Left kidney (tissue), 2 donors: ENCODE data around the gene ABLIM2. TPM values are rescaled to one million over a fixed set of nuclear protein-coding genes. Genes with fewer than 3 reads are reported as not detected.
"Not testable (repeated sequence)": the region's sequence is repeated elsewhere in the genome, so short reads cannot be mapped to it uniquely, and the experiment has no call there.

ENCODE experiments used
- DNase-seq: peaks from one replicate; pipeline ENCODE4 v3.0.0-alpha.2; 2013
- polyA plus RNA-seq: library from polyadenylated mRNA; unstranded; fragments of 120-200 nt; gene quantifications from one replicate; pipeline ENCODE4 v1.2.1, GENCODE V29; 2013; ENCODE audit not compliant: insufficient read length

Gene ABLIM2
- polyA plus RNA-seq, 1 donor, result 6.8 TPM

DNA sequence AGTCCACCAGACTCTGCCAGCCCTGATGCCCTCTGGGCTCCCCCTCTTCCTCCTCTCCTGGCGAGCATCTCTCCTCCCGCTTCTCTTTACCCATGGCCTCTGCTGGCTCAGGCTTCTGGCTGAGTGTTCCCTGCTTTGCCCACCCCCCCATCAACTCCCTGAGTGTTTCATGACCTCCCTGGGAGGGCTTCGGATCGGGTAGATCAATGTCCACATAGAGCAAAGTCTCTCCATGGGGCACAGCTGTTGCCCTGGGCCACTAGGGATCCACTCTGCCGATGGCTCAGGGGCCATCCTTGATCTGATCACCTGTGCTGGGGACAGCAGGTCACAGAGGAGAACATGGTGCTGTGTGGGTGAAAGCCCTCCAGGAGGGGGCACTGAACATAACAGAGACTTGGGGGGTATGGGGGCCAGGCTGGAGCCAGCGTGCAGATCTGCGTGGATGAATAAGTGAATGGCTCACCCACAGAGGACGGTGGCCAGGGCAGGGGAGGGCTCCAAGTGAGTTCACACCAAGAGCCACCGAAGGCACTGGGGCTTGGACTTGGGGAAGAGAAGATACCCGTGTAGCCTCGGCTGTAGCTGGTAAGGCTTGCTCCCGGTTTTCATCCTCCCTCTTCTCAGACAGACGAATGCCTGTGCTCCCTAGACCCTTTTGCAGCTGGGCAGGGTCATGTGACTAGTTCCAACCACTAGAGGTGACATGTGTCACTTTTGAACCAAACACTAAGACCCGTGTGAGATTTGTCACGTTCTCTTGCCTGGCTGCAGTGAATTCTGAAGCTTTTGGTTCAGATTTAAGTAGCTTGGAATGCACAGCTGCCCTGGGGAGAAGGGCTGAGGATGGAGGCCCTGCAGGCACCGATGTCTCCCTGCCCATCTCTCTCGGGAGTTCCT is 195.8 kb downstream of the ABLIM2 start:
- no peak for DNase-seq

DNA sequence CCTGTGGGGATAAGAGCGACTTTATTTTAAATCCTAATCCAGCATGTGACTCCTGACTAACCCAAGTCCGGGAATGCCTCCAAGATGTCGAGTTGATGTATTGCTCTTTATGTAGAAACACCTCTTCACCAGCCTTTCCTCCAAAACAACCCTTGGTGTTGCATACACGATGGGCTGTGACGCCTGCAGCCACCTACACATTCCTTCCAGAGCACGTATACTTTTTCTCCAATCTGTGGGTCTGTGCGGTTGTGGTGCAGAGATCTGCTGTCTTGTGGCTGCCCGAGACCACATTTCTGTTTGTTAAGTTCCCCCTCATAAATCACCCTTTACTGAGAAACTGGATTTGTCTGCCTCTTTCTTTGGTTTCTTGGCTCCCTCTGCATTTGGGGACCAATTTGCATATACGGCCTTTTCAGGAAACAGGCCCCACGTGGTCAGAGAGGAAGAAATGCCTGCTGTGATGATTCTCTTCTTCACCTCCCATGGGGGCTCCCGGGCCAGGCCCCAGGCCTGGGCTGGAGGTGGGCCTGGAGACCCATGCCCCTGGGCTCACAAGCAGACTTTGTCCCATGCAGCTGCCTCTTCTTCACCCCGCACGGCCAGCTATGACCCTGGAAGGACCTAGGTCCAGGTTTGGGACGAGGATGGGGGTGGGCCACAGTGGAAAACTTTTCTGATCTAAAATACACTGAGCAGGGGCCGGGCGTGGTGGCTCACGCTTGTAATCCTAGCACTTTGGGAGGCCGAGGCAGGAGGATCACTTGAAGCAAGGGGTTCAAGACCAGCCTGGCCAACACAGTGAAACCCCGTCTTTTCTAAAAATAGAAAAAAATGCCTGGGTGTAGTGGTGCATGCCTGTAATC is 197.6 kb downstream of the ABLIM2 start:
- peak; percentile 86 for DNase-seq

DNA sequence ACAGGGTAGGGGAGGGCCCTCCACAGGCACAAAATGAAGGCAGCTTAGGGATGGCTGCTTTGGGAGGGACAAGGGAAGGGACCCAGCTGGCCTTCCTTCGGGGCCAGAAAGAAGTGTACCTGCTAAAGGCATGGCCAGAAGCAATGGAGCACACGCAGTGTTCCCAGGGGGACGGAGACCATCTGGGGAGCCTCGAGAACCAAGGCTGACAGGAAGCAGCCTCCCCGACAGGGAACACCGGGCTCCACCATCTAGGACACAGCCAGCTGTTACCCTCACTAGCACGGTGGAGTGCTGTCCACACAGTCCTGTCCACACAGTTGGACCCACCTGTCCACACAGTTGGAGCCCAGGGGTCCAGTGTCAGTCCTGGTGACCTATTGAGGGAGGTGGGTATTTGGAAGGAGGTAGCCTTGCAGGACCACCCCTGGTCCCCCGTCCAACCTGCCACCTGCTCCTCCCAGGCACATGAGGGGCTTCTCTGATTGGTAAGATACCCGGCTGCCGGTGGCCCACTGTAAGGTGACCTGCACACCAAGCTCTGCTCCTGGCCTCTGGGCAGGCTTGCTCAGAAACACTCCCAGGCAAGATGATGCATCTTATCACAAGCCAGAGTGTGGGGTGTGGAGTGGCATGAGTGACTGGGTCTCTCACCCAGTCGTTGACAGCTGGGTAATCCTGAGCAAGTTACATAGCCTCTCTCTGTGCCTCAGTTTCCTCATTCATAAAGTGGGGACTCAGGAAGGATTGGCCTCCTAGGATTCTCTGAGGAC is 198.4 kb downstream of the ABLIM2 start:
- DNase-seq, result no peak

DNA sequence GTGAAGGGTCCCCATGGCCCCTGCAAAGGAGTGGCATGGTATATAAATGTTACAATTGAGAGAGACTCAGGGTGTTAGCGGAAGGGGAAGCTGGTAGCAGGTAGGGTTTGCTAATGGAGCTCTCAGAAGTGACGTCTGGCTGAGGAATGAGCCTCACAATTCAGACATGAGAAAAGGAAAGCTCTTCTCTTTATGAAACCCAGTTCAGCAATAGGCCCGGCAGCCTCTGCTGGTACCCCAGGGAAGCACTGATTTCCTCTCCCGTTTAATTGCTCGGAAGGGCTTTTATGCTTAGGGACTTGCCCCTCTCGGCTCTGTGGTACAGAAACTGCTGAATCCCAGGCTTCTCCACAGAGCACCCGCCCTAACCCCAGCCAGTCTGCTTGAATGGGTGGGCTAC is 199.5 kb downstream of the ABLIM2 start:
- no peak for DNase-seq

DNA sequence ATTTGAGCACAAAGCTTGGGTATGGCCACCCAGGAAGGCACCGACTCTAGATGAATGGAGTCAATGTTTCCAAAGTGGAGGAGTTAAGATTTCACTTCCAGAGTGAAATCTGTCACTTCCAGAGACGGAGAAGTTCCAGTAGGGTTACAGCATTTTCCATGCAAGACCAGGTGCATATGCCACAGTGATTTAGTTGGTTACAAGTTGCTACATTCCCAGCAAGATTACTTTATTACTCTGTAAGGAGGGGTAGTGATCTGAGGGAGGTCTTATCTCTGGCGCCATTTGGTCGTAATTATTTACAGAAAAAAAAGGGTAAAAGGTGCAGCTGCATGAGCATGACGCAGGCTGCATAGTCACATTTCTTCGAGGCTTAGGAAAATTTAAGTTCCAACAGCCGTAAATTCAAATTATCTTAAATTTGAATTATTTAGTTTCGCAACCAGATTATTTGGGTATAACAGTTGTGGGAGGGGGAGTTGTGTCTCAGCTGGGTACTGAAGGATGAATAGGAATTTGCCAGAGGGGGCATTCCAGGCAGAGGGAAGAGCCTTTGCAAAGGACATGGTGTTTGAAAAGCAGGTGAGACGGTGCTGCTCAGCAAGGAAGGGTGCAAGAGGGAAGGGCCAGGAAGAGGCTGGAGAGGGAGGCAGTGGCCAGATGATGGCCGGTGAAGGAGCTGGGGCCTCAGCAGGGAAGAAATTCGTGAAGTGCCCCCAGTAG is 201.5 kb downstream of the ABLIM2 start:
- no peak for DNase-seq

DNA sequence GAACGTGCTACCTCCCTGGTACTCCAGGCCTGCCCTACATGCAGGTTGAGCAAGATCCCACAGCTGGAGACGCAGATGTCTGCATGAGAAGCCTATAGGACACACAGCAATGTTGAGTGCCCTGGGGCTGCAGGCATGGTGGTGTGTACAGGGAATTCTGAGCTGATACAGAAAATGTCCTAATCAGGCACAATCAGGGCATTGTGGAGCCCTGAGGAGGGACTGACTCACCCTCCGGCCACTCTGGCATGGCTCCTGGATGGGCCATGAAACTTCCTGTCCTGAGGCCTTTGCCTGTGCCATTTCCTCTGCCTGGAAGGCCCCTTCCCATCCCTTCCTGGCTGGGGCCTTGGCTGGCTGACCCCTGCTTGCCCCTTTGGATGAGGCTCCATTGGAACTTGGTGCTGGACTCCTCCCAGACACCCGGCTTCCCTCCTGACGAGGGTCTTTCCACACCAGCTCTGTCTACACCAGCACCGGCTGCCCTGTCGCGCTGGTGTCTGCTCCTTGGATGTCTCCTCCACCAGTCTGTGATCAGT is 202.3 kb downstream of the ABLIM2 start:
- DNase-seq, result no peak

DNA sequence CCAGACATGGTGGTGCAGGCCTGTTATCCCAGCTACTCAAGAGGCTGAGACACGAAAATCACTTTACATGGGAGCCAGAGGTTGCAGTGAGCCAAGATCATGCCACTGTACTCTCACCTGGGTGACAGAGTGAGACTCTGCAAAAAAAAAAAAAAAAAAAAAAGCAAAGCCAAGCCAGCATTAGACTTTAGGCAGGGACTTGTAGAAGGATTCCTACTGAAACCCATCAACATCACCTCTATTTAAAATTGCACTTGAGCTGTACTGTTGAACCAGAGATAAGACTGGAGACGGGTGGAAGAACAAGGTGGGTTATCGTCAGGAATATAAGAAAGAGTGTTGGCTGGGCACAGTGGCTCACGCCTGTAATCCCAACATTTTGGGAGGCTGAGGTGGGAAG is 203.2 kb downstream of the ABLIM2 start:
- DNase-seq, result no peak

DNA sequence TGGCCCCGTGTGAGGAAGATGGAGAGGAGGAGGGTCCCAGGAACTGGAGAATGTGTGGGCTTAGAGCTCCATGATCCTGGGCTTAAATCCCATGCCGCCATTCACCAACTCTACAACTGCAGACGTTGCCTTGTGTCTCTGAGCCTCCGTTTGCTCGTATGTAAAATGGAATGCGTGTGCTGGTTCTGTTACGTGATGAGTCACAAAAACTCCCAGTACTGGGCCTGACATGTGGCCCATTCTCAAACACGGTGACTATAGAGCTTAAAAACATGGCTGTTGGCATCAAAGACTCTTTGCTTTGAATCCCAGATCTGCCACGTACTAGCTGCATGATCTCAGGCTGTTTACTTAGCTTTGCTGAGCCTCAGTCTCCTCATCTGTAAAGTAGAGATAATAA is 206.0 kb downstream of the ABLIM2 start:
- DNase-seq, result no peak

DNA sequence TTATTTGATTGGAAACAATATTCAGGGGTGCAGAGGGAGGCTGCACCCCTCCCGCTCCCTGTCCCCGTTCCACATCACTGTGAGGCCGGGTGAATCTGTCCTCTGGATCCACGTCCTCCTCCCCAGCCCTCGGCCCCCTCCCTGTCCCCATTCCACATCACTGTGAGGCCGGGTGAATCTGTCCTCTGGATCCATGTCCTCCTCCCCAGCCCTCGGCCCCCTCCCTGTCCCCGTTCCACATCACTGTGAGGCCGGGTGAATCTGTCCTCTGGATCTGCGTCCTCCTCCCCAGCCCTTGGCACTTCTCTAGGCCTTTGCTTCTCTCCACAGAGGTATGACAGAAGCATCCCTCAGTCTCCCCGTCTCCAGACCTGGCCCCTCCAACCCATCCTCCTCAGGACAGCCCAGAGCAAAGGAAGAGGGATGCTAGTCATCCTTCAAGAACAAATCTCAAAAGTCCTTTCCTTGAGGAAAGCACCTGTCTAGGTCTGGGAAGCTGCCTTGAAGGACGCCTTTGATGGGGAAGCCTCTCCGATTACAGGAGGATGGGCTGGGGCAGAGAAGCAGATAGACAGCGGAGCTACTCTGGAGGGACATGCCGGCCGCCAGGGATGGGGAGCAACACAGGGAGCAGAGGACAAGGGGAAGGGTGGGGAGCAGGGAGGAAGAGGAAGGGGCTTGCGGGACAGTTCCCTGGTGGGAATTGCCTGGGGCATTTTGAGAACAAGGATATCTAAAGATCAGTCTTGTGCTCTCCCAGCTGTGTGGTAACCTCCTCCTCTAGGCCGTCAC is 208.1 kb downstream of the ABLIM2 start:
- no peak for DNase-seq

DNA sequence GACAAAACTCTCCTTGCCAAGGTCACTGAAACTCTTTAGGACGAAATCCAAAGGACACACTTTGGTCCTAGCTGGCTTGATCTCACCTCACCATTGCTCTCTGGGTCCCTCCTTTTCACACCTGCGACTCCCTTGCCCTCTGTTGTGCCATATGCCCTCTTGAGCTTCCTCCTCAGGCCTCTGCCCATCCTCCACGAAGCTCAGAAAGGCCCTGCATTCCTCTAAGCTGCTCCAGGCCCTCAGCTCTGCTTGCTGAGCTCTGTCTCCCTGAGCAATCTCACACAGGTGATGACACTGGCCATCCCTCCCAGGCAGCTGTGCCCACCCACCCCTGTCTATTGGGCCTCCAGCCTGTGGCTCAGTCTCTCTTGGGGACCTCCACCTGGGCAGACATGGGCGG is 208.9 kb downstream of the ABLIM2 start:
- no peak for DNase-seq

DNA sequence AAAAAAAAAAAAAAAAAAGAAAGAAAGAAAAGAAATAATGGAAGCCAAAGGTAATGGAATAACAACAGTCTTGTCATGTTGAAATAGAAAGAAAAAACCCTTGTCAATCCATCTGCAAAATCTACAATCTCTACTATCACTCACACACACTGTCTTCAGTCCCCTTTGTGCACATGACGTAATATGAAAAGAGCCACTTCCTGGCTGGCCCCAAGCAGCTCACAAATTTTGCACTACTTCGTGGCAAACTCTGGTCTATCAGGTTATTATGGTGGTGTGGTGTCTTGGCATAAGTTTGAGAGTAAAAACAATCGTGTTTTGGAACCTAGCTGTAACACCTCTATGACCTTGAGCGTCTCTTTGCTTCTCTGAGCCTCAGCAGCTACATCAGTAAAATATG is 210.7 kb downstream of the ABLIM2 start:
- no peak for DNase-seq

DNA sequence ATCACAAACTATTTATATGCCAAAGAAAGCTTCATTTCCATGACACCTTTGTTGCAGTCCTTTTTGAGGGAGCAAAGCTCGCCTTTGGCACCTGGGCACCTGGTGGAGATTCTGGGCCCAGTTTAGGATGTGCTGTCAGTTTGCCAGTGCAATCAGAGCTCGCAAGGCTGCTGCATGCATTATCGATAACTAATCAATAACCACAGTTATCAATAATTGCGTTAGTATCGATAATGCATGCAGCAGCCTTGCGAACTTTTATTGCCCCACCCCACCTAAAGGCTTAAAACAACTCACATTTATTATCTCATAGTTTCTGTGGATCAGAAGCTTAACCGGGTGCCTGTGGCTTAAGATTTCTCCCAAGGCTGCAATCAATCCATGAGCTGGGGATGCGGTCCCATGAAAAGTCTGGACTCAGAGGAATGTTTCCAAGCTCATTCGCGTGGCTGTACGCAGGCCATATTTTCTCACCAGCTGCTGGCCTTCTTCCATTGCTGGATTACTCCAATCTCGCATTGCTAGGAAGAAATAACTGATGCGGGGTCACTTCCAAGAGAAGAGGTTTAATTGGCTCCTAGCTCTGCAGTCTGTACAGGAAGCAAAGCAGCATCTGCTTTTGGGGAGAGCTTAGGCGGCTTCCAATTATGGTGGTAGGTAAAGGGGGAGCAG is 212.8 kb downstream of the ABLIM2 start:
- DNase-seq, result no peak

DNA sequence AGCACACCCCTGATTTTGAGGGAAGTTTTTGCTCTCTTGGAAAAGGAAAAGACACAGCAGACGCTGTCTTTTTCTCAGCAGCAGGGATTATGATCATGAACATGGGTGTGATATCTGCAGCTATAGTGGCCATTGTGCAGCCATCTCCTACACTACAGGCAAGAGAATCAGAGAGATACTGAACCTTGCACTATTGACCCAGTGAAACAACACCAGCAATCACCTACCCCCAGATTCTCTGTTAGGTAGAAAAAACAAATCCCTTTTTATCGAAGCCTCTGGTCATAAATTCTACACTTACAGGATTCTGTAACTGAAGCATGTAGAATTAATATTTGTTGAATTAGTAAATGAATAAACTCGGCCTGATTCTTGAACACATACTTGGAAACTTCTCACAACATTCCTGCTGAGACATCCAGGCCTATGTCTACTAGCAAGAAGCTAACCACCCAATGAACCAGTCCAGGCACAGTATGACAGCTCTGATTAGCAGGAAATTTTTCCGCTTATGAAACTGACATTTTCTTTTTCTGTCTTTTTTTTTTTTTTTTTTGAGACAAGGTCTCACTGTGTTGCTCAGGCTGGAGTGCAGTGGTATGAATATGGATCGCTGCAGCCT is 213.9 kb downstream of the ABLIM2 start:
- no peak for DNase-seq

DNA sequence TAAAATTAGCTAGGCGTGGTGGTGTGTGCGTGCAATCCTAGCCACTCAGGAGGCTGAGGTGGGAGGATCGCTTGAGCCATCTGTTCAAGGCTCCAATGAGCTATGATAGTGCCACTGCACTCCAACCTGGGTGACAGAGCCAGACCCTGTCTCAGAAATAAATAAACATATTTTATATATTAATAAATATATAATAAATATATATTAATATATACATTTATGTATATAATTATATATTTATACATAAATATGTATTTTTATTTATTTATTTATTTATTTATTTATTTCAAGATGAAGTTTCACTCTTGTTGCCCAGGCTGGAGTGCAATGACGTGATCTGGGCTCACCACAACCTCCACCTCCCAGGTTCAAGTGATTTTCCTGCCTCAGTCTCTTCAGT is 214.9 kb downstream of the ABLIM2 start:
- DNase-seq, result not testable (repeated sequence)

DNA sequence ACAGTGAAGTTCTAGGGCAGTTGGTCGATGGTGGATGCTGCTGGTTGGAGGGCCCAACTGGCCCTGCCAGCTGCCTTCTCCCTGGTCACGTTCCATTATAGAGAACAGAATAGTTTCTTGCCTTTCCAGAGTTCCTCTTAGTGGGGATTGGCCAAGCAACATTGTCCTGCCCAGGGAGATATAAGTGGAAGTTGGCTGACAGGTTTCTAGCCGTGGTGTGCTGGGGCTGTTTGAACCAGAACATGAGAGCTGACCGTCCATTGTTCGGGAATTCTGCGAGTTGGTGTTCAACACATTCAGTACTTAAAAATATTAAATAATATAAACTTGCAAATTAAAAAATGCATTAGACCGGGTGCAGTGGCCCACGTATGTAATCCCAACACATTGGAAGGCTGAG is 215.4 kb downstream of the ABLIM2 start:
- no peak for DNase-seq

DNA sequence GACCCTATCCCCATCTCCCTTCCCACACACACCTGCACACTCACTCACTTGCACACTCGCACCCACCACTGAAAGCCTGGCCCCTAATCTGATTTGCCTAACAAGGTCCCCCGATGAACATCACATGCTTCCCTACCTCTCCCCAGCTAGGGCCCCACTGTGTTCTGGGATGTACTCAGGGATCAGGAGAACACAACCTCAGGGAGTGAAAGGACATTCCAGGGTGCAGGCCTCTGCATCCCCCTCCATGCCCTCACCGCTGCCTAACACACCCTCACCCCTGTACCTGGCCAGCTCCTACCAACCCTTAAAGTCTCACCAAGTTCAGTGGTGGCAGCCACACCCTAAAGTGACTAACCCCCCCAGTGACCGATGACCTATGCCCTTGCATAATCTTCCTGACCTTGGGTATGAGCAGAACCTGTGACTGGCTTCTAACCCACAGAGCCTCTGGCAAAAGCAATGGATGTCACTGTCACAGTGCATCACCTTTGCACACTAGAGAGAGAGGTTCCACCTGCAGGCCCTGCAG is 216.6 kb downstream of the ABLIM2 start:
- no peak for DNase-seq

DNA sequence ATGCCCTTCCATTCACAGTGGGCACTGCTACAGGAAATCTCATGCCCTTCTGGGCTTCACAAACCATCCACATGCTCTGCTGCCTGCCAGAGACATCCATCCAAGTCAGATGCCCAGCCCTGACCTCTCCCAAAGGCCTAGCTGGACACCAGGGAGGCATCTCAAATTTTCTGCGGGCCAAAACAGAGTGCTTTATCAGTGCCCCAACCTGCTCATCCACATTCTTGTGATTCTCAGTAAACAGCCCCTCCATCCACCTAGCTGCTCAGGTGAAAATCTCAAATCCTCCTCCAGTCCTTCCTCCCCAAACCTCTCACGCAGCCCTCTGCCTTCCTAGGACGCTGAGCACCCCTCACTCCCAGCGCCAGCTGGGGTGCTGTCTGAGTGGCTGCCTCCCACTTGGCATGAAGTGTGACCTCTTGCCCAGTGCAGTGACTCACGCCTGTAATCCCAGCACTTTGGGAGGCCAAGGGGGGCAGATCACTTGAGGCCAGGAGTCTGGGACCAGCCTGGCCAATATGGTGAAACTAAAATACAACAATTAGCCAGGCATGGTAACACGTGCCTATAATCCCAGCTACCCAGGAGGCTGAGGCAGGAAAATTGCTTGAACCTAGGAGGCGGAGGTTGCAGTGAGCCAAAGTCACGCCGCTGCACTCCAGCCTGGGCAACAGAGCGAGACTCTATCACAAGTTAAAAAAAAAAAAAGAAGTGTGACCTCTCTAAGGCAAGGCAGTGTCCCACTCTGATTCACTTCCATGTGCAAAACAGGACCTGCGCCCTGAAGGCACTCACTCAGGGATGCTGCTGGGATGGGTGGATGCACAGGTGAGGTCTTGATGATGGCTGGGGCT is 217.3 kb downstream of the ABLIM2 start:
- DNase-seq, result no peak
